AG08395 (cell line): ENCODE results near the gene CELA1.

Source experiments
- DNase-seq: peaks from one replicate; pipeline ENCODE4 v3.0.0; 2012; ENCODE audit warnings: mixed read lengths, low spot score

The CELA1 gene

DNA sequence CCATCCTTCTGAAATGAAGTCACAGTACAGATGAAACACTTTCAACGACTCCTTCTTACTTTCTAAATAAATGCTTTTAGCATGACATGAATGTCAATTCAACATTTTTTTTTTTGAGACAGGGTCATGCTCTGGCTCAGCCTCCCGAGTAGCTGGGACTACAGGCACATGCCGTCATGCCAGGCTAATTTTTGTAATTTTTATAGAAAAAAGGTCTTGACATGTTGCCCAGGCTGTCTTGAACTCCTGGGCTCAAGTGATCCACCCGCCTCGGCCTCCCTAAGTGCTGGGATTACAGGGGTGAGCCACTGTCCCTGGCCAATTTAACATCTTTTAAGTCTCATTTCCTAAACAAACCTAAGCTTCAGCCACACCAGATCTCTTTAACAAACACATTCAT is 28.4 kb upstream of the CELA1 start:
- no peak for DNase-seq

DNA sequence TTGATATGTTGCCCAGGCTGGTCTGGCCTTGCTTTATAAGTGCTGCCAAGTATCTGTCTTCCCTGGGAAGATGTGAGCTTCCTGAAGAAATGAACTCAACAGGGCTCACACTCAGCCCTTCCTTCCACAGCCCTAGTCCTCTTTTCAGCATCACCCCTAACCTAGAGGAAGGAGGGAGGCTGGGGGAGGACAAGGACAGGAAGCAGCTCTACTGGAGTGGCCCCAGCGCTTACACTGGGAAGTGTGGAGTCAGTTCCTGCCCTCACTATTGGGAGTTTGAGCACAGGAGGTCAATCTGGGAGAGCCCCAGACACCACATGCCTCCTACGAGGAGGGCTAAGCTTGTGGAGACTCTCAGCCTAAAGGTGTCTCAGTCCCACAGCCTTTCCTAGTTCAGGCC is 27.9 kb upstream of the CELA1 start:
- DNase-seq: no peak

DNA sequence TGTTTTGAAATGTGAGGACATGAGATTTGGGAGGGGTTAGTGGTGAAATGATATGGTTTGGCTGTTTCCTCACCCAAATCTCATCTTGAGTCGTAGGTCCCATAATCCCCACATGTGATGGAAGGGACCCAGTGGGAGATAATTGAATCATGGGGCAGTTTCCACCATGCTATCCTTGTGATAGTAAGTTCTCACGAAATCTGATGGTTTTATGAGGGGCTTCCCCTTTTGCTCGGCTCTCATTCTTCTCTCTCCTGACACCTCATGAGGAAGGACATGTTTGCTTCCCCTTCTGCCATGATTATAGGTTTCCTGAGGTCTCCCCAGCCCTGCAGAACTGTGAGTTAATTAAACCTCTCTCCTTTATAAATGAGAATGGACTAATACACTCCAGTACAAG is 26.7 kb upstream of the CELA1 start:
- DNase-seq: no peak

DNA sequence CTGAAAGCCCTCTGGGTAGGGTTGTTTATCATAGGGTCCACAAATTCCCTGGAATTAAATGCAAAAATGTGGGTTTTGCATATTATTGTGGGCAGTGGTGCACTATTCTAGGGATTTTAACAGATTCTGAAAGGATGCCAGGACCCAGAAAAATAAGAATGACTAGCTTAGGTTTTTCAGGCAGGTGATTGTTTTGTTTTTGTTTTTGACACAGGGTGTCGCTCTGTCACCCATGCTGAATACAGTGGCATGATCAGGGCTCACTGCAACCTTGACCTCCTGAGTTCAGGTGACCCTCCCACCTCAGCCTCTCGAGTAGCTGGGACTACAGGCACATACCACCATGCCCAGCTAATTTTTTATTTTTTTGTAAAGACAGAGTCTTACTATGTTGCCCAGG is 25.5 kb upstream of the CELA1 start:
- DNase-seq: no peak

DNA sequence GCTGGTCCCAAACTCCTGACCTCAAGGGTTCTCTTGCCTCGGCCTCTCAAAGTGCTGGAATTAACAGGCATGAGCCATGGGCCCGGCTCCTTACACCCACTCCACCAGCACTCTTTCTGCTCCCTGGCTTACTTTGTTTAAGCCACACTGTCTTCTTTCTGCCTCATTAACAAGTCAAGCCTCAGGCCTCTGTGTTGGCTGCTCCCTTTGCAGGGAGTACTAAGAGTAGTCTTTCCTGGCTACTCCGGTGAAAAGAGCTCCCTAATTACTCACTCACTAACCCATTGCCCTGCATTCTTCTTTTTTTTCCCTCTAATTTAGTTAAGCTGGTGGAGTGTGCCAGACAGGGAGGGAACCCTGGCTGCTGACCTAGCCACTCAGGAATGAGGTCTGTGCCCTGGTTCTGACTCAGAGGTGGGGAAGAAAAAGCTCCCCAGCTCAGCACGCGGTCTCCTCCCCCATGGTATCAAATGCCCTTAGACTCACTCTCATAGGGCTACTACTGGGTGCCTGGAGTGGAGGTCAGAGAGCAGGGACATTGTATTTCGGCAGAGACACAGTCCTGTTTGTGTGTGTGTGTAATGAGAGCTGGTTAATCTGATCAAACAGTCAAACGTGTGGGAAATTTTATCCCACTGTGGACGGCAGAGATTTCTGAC is 24.9 kb upstream of the CELA1 start:
- peak; percentile 98 for DNase-seq

DNA sequence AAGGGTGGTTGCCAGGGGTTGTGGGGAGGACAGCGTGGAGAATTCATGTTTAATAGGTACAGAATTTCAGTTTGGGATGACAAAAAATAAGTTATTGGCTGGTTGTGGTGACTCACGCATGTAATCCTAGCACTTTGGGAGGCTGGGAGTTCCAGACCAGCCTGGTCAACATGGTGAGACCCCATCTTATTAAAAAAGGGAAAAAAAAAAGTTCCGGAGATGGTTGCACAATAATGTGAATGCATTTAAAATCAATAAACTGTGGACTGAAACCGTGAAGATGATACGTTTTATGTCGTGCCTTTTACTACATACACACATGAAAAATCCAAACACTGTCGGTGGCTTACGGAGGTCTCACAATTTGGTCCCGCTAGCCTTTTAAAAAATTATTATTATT is 24.2 kb upstream of the CELA1 start:
- no peak for DNase-seq

DNA sequence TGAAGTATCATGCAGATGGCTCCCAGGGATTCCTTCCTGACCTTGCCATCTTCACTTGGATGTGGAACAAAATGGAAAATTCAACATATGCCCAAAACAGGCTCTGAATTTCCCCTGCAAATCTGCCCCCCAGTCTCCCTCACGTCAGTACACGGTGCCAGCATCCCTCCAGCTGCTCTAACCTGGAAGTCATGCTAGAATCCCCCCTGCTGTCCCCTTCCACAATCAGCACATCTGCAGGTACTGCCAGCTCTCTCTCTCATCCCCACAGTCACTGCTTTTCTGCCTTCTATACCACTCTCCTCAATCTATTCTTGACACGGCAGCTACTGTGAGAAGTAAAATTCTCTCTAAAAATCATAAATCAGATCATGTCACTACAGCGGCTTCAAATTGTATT is 23.1 kb upstream of the CELA1 start:
- no peak for DNase-seq

DNA sequence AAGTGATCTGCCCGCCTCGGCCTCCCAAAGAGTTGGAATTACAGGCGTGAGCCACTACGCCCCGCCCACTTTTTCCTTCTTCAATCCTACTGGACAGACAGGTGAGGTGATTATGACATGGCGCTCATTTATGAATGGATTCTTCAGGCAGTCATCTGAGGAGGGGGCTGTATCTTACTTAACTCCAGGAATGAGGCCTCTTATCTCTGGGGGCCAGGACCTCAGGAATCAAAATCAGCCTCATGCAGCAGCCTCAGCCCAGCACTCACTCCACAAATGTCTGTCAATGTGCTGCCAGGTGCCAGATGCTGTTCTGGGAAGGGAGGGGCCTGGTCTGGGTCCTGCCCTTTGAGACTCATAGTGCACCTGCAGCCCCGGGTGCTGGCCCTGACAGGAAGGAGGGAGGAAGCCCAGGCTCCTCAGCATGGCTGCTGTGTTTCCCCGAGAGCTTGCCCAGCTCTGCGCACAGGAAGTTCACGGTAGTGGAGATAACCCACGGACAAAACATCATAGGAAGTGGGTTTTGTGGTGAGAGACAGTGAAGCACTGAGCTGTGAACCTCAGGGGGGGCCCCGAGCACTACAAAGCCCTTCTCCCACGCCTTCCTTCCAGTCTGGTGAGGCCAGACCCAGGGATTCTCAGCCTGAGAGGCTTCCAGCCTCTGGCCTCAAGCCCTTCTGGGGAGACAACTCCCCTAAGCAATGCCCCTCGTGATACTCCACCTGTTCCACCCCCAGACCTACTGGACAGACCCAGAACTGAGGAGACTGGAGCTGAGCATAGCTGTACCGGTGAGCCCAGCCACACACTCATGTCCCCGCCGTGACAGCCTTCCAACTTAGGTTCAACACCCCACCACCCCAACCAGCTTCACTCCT is 22.4 kb upstream of the CELA1 start:
- DNase-seq: no peak

DNA sequence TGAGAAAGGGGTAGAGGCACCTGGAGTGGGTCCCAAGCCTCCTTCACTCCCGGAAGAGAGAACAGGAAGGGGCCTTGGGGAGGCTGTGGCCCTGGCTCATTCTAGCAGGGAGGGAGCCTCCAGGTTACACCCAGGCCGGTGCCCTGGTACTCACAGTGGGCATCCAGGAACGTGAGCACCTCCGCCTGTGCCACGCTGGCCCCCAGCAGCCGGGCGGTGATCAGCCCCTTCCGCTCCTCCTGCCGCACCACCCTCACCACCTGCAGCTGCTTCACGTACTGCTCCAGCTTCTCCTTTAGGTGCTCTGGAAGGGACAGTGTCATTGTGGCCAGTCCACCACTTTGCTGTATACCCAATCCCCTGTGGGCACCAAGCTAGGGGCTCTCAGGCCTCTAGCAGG is 18.8 kb upstream of the CELA1 start:
- DNase-seq: no peak

DNA sequence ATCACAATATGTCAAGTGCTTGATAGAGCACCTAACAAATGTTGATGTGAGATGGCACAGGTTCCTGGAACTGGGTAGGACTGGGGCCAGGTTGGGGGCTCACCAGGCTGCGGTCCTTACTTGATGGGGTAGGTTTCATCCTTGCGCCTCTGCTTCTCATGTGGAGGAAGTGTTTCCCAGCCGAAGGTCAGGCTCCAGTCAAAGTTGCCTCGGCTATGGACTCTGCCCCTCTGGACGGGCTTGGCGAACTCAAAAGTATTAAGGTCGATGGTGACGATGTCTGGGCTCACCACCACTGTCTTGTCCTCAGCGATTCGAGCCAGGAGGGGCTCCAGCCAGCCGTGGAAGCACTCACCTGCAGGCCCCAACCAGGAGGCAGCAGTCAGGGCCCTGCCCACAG is 17.5 kb upstream of the CELA1 start:
- no peak for DNase-seq

DNA sequence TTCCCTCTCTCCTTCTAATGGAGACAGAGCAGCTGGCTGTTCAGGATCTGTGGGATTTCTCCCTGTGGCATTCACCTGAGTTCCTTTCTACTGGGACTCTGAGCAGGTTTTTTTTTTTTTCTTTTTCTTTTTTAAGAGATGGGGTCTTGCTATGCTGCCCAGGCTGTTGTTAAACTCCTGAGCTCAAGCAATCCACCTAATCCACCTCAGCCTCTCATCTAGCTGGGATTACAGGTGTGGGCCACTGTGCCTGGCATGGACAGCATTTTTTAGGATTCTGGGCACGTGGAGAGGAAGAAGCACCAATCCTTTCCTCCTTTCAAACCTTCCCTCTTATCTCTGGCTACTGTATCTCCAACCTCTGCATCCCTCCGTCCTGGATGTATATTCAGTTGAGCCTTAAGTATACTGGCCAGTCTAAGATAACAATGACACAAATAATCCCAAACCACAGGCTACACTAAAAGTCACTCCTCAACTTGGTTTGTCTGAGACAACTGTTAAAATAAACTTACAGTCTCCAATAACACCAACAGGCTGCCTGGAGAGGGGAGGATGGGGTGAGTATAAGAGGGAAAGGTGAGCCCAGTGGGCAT is 16.4 kb upstream of the CELA1 start:
- no peak for DNase-seq

DNA sequence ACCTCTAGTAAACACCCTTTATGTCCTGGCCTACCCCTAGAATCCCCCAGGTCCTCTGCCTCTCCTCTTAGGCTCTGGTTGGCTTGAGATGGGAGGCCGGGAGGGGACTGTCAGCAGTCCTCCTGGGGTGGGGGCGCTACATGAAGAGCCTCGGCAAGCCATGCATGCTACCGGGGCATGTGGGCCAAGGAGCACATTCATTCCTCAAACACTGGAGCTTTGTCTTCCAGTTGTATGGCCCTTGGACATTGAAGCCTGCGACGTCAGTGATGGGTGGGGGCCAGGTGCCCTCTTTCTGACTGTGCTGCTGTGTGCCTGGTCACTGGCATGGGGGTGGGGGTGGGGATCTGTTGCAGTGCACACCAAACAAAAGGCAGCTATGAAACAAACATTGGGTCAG is 15.8 kb upstream of the CELA1 start:
- no peak for DNase-seq

DNA sequence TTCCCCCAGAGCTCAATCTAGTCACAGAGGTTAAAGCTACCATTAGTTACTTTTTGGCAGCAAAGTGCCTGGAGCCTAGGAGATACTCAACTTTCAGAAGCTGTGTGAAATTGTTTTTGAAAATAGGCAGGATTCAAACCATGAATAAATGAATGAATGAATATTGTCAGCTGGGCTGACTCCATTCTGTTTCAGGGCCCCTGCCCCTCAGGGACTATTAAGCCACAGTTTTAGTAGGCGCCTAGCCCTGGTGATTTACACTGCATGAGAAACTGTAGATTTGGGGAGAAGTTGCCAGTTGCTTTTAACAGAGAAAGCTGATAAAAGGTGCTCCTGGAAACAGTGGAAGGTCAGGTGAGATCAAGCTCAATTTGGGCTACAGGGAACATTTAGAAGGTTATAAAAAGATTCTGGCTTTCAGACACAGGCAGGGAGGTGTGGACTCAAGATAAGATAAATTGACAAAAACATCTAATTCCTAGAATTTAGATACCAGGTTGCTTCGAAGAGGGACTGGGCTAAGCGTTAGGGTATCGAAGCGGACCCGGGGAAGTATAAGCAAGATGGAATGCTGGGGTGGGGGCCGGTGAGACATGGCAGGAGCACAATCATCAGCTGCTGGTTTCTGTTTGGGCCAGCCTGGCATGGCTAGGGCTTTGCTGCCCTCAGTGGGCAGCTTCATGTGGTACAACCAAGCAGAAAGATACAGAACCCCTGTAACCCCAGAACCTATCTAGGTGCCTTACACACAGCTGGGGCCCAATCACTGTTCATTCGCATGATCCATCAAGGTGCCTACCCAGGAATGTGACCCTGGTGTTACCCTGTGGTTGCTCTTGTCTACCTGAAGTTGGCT is 14.9 kb upstream of the CELA1 start:
- no peak for DNase-seq

DNA sequence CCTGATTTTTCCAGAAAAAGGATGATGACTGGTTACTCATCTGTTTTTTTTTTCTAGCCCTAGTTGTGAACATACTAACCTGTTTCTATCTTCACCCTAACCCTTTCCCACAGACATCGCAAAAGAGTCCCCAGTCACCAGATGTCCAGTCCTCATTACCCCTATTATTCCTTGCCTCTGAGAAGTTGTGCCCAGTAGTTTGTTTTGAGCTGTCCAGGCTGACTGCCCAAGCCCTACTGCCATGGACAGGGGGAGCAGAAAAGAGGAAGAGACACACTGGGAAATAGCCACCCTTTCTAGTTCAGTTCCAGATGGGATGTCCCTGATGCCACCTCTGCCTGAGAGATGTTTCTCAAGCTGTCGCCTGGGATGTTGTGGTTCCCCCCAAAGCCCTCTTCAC is 13.8 kb upstream of the CELA1 start:
- DNase-seq: no peak

DNA sequence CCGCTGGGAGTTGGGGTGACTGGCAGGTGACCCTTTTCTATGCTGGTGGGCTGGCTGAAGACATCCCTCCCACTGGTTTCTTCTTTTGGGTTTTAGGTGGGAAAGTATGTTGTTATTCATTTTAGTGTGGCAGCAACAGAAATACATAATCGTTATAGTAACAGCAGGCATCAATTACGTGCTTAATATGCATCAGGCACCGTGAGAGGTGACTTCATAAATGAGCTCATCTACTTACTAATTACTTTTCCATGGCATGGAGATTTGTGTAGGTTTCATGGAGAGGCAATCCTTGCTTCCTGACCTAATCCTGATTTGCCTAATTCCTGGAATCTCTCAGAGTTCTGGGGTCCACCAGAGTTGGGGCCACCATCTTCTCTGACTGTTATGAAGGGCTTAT is 13.4 kb upstream of the CELA1 start:
- no peak for DNase-seq

DNA sequence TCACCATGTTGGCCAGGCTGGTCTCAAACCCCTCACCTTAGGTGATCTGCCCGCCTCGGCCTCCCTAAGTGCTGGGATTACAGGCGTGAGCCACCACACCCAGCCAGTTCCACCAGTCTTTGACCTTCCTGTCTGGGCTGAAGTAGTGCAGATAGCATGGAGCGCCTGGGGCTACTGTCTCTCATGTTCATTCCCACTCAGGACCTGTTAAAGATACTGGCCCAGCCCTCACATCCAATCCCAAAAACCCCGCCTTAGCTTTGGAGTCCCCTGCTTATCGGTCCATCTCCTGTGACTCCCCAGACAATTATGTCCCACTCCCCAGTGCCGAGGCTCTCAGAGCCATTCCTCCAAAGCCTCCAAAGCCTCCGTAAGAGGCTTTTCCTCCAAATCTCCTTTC is 12.0 kb upstream of the CELA1 start:
- no peak for DNase-seq

DNA sequence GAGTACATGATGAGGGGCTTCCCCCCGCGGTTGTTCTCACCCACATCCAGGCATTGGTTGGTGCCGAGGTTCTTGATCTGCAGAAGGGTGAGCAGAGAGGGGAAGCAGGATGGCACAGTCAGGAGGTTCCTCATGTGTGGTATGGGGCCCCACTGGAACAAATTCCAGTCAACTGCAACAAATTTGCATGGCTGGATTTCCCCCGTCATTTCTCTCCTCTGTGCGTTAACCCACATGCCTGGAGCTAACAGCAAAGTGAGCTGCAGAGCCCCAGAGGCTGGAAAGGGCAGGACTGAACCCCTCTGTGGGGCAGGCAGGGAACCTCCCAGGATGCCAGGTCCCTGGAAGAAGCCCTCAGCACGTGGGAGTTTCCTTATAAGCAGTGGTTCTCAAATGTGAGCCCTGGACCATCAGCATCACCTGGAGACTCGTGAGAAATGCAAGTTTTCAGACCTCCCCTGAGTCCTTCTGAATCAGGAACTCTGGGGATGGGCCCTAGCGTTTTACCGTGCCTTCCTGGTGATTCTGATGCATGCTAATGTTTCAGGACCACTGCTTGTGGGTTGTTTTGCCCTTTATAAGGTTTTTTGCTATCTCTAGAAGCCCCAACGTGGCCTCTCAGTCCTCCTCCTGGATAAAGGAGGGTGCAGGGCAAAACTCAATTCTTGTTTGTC is 11.0 kb upstream of the CELA1 start:
- no peak for DNase-seq

DNA sequence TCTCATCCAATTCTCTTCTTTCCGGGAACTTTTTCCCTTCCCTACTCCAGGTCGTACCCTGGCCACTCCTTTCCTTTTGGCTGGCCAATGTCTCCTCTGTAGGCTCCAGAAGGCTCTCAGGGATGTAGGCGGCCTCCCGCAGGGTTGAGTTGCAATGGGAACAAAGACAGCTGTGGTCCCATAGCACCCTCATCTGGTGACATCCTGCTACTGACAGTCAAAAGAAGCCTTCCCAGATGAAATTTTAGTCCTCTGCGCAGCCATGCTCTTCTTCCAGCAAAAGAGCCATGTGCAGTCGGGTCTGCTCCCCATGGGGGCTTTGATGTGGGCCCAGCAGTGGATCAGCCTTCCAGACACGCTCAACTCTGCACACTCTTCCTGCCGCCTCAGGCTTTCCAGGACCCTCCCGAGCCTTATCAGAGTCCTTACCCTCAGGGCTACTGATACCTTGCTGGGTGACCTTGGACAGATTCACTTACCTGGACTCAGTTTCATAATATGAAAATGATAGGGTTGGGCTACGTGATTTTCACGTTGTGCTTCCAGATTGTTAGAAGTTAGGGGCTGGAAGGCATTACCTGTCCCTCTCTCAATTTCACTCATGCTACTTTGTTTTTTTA is 5.5 kb upstream of the CELA1 start:
- DNase-seq: peak; percentile 56

DNA sequence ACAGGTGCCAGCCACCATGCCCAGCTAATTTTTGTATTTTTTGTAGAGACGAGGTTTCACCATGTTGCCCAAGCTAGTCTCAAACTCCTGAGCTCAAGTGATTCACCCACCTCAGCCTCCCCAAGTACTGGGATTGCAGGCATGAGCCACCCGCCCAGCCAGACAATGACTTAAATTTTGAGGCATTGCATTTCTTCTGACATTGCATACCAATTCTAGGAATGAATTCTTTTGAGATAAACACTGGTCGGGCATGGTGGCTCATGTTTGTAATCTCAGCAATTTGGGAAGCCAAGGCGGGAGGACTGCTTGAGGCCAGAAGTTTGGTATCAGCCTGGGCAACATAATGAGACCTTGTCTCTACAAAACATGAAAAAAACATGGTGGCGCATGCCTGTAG is 2.5 kb upstream of the CELA1 start:
- no peak for DNase-seq

DNA sequence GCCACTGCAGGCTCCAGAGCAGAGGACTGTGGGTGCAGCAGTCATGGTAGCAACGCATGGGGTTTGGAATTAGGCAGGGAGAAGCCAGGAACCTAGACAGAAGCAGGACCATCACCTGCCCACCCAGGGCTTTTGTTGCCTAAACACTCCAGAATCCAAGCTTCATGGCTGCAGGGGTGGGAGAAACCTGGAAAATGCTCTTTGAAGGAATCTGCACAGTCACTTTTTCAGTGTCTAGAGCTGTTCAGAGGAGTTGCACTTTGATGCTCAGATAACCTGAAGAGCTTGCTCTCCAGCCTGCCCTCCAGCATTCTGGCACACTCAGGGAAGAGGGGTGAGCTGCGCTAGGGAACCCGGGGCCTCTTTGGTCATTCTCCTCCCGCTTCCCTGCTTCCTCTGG is 1.6 kb upstream of the CELA1 start:
- DNase-seq: no peak

DNA sequence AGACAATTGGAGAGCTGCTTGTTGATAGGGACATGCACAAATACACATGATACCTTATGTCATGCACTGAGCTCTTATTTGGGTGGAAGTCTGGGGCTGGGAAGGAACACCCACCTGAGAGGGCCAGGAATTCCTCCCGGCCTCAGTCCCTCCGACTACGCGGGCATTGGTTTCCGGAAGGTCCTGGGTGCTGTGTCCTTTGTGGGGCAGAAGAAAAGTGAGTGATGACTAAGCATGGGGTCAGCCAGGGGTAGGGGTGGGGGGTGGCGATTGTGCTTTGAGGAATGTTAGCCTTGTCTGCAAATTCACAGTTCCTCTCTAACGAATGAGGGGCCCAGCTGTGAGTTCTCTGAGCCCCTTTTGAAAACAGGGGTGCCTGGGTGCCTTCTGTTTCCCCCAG is 798 bp downstream of the CELA1 start:
- DNase-seq: peak; percentile 12
